GM19025 (cell line): ENCODE measurements around the gene PDGFD.

Experiments used
- ATAC-seq: cut with Tn5 transposase; IDR thresholded peaks from one replicate; pipeline ENCODE4 v1.9.1; 2021; ENCODE audit warnings: mild to moderate bottlenecking, low read depth, moderate library complexity; ENCODE audit not compliant: unreplicated experiment

PDGFD gene

DNA sequence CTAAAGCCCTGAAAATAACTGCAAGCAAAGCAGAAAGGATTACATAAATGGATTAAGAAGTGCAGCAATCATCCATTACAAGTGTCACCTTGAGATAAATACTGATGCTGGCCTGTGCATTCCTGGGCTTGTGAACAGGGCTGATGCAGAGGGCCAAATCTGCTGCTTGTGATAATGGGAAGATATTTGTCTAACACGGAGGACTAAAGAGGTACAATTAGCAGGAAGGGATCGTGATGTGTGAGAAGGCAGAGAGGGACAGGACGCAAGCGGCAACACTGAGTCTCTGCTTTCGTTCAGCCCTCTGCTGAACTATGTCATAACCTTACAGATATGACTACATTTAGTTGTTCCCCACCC is 235.2 kb downstream of the PDGFD start:
- ATAC-seq: peak; percentile 1

DNA sequence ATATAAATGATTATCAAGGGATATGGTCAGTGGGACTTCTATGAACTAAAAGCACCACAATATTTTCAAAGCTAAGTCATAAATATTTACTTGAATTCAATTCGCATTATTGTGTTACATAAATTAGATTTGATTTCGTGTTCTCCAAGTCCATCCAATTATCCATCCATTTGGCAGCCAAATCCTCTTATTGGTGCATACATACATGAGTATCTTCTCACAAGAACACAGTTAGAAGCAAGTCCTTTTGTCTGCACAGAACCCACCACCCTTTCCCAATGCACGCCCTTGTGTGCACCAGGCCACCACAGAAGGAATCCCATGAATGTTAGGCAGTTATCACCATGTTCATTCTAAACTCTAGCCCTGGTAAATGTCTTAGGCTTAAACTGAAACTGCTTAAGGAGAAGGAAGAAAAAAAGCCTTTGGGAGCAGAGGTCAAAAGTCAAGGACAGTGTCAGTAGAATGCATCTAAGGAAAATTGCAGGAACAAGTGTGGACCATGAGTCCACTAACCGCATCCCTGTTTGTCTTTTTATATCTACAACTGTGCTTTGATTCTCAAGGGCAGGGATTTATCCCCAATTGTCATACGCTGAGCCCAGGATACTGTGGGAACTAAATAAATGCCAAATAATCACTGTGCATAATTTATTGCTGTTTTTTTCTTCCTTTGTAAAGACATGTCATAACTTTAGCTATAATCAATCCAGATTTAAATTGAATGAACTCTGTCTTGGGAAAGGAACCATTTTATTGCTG is 235.7 kb downstream of the PDGFD start:
- no peak for ATAC-seq

DNA sequence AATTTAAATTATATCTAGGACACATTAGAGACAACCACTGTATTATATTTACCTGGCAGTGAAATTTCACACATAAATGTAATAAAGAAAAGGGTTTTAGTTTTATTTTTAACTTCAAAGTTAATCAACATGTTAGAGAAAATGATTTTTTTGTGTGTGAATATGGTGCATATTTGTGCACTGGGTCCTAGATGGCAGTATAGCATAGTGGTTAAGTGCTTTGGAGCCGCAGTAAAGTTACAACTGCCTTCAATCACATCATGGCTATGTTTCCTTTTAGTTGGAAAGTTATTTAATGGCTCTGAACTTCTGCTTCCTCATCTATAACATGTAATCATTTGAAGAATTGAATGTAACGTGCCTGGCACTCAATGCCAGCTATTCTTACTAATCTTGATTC is 236.4 kb downstream of the PDGFD start:
- no peak for ATAC-seq

DNA sequence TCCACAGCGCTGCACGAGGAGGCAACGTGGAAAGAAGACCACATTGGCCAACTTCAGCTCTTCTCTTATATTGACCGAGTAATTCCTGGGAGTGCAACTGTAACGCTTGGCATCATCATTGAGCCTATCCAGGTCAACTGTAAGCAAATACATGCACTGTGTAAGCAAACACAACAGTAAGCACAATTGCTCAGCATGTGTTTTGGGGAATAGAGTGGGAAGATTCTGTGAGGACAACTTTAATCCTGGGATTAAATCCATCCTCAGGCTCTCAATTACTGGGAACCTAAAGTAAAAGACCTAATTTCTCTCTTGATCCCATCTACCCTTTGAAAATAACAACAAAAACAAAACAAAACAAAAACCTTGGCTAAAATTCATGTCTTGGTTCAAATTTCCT is 237.0 kb downstream of the PDGFD start:
- ATAC-seq: no peak

DNA sequence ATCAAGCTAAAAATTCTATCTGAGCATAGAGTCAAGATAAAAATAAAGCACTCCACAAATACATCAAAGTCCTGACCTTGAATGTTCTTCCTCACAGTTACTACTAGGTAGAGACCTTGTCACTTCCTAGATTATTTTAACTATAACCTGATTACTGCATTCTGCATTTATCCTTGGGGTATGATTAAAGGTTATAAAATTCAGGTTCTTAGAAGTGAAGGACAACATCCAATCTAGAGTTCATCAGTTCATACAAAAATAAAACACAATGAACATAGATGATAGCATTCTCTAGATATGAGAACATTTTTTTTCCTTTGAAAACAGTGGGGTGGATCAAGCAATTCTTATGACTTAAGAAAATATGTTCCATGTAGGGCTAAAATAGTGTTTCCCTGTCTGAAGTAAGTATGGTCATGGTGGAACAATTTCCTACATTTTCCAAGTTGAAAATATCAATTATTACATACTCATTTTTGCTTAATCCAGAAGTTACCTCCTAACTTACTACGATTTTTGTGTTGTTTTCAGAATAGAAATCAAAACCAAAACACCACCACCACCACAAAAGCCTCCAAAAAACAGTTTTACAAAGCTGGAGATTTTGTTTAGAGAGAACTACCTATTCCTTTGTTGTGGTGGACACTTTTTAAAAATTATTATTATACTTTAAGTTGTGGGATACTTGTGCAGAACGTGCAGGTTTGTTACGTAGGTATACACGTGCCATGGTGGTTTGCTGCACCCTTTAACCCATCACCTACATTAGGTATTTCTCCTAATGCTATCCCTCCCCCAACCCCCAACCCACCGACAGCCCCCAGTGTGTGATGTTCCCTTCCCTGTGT is 239.6 kb downstream of the PDGFD start:
- no peak for ATAC-seq

DNA sequence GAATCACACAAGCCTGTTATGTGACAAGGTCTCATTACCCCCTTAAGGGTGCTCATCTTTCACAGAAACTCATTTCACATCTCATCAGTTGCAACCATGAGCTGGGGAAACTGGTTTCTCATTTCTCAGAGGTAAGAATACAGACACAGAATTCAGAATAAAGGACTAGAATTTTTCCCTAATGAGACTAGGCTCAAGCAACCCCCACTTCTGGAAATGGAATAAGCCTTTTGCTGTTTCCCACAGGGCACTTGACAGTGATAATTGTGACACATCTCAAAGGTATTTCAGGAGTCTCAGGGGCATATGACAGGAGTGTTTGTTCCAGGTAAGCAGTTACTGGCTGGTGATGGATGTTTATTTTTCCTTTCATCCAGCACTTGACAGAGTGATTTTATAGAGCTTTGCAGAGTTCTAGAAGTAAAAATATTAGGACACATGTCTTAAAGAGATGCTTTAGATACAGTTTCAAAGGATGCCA is 240.5 kb downstream of the PDGFD start:
- ATAC-seq: no peak

DNA sequence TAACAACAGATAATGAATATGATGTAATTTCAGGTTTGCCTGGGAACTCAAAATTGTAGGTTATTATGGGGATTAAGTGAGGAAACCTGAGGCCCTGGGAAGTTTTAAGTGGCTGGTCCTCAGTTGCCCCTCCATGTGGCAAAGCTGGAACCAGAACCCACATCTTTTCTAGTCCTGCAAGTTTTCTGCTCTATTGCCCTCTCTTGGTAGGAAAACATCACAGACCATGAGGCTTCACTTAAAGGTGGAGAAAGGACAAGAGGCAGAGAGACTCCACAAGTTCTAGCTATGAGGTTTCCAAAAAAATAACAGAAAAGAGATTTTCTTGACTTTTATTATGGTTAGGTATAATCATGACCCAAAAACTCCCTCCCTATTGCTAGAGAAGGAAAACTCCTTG is 243.0 kb downstream of the PDGFD start:
- ATAC-seq: no peak

DNA sequence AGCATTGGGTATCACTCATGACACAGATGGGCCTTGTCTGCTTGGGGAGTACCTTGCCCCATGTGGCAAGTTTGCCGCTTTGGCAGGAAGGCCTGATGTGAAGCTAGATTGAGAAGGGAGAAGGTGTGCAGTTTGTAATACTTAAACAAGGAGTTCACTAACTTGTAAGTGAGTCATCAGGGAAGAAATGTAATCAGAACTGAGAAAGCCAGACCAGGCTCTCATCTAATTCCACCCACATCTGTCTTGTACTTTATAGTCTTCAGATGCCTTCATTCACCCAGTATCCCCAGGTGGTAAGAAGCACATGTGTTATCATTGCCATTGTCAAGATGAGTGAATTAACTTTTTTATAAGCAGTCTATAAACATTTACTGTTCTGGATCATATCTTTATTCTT is 243.5 kb downstream of the PDGFD start:
- ATAC-seq: peak; percentile 41

DNA sequence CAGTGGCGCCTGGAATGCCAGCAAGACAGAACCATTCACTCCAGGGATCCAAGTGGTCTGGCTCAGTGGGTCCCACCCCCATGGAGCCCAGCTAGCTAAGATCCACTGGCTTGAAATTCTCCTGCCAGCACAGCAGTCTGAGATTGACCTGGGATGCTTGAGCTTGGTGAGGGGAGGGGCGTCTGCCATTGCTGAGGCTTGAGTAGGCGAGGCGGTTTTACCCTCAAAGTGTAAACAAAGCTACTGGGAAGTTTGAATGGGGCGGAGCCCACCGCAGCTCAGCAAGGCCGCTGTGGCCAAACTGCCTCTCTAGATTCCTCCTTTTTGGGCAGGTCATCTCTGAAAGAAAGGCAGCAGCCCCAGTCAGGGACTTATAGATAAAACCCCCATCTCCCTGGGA is 253.2 kb downstream of the PDGFD start:
- no peak for ATAC-seq

DNA sequence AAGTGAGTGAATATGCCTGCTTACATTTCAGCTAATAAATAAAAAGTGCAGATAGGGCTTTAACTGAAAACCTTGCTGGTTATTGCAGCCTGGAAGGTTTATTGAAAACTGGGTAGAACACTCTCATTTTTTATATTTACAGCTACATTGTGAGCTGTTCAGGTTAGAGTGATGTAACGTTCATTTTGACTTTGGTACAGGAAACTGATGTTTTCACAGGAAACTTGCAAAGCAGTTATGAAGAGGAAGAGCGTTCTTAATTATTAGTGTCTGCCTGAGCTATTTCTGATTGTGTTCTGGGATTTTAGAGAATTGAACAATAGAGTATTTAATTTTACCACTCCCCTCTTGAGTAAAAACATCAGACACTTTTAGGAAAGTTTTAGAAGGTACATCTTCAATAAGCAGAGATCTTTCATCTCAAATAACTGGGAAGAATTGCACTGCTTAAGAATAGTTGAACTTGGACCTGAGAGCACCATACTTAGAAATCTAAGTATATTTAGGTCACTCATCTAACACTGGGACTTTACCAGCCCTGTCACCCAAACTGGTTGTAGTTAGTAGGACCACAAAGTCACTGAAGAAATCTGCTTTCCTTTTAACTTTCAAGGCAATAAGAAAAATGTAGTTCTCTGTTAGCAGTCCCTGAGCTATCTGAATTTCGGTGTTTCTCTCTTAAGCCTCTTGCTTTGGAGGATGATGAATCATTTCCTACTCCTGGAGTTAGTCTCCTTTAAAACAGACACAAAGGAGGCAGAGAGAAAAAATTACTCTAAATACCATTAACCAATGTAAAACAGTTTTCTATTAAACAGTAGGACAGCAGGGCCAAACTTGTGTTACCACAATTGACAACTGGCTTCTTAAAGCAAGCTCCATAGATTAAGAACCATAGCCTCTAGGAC is 256.1 kb downstream of the PDGFD start:
- ATAC-seq: no peak

DNA sequence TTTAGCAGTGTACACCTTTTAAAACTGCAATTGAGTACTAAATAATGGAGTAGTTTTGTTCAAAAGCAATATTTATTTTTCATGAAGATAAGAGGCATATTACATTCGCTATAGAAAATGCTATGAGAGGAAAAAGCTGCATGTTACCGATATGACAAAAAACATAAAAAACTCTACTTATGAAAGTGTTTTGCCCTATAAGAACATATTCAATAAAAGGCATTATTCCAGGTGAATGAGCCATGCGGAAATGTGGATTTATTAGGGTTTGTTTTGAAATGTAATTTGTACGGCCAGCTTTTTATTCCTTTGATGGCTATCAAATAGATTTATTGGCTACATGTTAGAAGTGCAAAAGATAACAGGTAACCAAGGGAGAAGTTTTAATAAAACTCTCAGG is 256.8 kb downstream of the PDGFD start:
- ATAC-seq: no peak

DNA sequence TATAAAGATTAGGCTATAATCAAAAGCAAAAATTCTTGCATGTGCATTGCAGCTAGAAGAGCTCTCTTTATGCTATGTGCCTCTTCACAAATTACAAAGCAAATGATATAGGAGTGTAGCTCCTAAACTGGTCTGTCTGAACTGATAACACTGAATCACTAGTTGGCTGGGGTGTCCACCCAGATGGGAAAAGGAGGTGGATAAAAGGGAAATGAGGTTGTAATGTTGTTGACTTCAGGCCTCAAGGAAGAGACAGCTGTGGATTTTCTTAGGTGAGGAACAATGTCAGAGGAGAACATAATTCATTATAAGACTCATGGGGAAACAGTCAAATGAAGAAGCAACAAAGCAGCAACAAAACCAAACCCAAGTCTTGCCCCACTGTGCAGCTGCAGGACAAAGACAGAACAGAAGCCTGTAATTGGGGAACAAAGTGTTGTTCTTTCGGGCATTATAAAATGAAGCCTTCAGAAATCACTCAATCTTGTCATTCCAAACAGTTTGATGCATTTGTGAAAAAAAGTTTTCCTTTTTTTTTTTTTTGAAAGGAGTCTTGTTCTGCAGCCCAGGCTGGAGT is 257.6 kb downstream of the PDGFD start:
- ATAC-seq: no peak

DNA sequence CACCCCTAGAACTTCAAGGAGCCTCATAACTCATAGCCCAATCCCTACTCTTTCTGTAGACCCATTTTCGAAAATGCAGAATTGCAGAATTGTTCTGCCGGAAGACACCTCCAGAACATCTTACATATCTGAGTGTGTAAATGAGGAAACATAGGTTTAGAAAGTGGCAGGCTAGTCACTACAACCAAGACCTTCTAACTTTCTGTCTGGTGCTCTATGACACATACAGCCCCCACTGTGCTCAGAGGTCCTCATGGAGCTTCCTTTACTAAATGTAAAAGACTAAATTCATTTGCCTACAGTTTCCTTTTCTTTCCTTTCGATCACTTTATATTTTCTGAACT is 259.7 kb downstream of the PDGFD start:
- peak; percentile 71 for ATAC-seq

DNA sequence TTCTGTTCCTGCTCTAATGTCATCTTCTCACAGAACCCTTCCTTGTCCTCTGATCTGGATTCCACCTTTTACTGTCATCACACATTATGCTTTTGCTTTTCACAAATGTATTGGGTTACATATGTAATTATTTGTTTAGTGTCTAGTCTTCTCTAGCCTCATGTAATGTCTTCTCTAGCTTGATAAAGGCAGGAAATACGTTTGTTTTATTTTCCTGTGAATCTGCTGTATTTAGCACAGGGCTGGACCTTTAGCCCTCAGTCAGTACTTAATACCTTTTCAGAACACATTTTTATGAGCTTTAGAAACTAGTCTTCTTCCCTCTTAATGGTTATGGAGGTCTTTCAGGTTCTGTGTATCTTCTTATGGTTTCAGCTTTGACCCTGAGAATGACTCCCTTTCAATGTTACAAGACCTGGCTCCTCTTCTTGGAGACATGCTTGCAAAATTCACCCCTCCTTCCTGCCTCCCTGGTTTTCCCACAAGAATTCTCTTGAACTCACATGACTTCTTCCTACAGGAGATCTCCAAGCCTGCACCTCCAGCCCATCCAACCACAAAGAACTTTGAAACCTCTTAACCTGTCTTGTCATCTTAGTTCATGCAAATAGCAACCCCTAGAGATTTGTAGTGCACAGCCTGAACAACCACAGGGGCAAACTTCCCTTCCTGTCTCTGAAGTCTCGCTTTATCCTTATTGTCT is 260.2 kb downstream of the PDGFD start:
- peak; percentile 78 for ATAC-seq

DNA sequence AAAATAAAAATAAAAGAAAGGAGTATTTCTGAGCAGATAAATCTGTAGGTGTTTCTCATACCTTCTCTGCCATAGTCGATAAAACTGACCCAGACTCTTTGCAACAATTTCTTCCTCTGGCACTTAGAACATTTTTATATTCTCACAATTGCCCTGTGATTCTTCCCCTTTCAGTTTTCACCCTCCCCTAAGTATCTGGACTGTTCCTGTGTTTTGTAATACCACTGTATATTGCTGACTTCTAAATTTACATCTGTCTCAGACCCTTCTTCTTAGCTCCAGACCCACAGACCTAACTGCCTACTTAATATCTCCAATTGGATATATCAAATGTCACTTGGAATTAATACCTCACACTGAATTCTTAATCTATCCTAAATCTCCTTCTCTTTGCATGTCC is 261.0 kb downstream of the PDGFD start:
- ATAC-seq: no peak

DNA sequence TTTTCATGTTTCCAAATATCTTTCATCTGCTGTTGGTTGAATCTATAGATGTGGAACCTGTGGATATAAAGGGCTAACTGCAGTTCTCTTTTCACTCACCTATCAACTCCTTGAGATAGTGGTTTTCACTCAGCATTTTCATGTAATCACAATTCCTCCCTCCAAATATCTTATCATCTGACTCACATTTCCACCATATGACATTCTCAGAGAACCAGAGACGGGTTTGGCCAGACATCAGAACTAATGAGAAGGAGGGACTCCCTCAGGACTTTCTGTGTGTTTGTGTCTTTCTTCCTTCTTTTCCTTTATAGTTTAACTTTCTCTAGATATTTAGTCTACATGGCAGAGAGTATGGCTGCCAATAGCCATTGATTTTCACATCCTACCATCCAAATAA is 262.3 kb downstream of the PDGFD start:
- no peak for ATAC-seq

DNA sequence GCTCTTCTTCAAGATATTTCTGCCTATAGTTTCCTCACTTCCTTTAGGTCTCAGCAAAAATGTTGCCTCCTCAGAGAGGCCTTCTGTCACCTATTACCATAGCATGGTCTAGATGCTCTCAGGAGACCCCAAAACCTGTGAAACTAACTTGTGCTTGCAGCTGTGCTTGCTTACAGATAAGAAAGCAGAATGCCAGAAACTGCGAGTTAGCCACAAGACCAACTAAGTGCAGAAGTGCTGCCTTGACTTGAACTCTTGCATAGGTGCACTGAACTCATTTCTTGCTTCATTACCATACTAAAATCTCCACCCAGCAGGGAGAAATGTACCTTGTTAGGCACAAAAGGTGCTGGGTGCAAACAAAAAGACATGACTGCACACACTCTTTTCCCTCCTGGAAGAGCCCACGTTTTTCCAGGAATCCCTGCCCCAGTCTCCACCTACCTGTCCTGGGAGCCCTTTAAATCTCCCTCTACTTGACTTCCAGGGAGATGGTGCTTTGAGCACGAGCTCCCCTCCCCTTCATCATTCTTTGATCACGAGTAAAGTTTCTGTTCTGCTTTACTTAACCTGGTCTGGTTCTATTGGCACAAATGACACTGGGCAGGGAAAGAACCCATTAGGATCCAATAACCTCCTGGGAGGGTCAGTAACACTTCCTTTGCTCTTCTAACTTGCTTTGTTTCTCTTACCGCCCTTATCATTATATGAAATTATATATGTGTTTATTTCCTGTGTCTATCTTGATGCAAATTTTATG is 265.2 kb downstream of the PDGFD start:
- peak; percentile 70 for ATAC-seq

DNA sequence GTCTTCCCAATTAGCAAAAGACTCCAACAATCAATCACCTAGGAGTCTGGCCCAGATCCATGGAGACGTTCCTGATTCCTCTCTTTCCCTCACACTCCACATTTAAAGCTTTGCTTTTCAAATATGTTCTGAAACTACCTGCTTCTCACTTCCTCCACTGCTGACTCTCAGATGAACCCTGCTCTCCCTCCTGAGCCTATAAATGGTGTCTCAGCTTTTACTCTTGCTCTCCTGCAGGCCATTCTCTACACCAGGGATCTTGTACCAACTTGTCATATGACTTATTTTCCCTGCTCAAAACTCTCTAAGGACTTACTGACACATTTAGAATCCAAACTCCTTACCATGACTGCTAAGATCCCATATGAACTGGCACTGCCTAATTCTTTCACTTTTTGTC is 265.9 kb downstream of the PDGFD start:
- peak; percentile 39 for ATAC-seq
